GM18498 (cell line): ENCODE measurements around the gene BTNL8.

Experiments used
- ATAC-seq: cut with Tn5 transposase; IDR thresholded peaks from one replicate; pipeline ENCODE4 v1.9.1; 2021; ENCODE audit warnings: mild to moderate bottlenecking, moderate library complexity; ENCODE audit not compliant: unreplicated experiment

BTNL8 gene

DNA sequence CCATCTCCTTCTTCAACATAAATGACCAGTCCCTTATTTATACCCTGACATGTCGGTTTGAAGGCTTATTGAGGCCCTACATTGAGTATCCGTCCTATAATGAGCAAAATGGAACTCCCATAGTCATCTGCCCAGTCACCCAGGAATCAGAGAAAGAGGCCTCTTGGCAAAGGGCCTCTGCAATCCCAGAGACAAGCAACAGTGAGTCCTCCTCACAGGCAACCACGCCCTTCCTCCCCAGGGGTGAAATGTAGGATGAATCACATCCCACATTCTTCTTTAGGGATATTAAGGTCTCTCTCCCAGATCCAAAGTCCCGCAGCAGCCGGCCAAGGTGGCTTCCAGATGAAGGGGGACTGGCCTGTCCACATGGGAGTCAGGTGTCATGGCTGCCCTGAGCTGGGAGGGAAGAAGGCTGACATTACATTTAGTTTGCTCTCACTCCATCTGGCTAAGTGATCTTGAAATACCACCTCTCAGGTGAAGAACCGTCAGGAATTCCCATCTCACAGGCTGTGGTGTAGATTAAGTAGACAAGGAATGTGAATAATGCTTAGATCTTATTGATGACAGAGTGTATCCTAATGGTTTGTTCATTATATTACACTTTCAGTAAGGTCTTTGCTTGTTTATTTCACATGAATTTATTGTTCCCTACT, 51.5 kb downstream of the BTNL8 start:
- no peak for ATAC-seq

GRCh38 chr5:180959661-180960060, 60.7 kb downstream of the BTNL8 start:
- no peak for ATAC-seq

DNA sequence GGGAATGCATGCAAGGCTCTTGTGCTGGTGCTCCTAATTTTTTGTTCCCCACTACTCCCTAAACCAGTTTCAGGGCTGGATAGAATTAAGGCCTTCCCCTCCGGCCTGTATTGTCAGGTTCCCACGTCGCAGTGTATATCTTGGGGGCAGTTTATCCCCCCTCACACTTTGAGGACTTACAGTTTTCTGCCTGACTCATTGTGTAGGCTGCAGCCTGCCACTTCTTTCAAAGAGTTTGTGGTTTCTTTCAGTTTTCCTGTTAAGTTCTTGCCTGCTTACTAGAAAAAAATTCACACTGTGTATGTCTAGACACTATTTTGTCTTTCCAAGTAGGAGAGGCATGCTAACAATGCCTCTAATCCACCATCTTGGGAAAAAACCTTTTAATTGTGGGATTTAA, 61.2 kb downstream of the BTNL8 start:
- no peak for ATAC-seq

DNA sequence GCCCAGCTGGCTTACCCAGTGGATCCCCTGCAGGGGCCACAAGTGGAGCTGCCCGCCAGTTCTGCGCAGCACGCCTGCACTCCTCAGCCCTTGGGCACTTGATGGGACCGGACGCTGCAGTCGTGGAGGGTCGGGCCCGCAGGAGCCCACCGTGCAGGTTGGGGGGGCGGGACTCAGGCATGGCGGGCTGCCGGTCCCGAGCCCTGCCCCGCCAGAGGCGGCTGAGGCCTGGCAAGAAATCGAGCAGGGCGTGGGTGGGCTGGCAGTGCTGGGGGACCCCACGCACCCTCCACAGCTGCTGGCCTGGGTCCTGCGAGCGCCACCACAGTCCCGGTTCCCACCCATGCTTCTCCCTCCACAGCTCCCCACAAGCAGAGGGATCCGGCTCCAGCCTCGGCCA, 70.4 kb downstream of the BTNL8 start:
- no peak for ATAC-seq

GRCh38 chr5:180970336-180970735, 71.4 kb downstream of the BTNL8 start:
- no peak for ATAC-seq

- ATAC-seq: no peak
Measured at GRCh38 chr5:180970875-180971274, 71.9 kb downstream of the BTNL8 start.

- peak; percentile 2 for ATAC-seq
Measured at GRCh38 chr5:180974612-180975315, 75.8 kb downstream of the BTNL8 start.

DNA sequence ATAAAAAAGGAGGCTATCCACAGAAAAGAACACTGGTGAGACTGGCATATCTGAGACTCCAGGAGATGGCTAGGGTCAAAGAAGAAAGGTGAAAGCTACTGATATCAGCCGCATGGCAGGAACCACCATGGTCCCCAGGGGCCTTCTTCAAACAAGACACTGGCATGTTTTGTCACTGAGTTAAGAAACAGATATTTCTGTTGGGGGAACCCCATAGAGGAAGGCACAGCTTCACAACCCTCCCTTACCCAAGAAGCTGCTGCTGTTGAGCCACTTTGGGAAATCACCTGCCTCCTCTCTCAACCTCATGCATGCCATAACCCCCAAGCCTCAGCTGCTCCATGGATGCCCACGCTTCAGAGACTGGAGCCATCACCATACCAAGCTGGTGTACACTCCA, 76.4 kb downstream of the BTNL8 start:
- ATAC-seq: peak; percentile 92

GRCh38 chr5:180976518-180976917, 77.6 kb downstream of the BTNL8 start:
- no peak for ATAC-seq

- ATAC-seq: no peak
Measured at GRCh38 chr5:180977852-180978251, 78.9 kb downstream of the BTNL8 start.

GRCh38 chr5:180982008-180982741, 83.2 kb downstream of the BTNL8 start:
- no peak for ATAC-seq

DNA sequence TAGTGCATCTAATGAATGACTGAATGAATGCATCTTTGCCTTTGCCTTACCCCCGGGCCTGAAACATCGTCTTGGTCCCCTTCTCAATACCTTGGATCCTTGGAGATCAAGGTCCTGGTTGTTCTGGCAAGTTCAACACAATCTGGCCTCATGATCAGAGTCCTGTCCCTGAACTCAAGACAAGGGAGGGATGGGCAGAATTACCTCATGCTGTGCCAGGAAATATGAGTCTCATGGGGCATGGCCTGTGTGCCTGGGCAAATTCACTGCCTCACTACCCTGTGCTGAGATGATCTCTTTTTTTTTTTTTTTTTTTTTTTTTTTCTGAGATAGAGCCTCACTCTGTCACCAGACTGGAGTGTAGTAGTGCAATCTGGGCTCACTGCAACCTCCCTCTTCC, 89.1 kb downstream of the BTNL8 start:
- no peak for ATAC-seq

DNA sequence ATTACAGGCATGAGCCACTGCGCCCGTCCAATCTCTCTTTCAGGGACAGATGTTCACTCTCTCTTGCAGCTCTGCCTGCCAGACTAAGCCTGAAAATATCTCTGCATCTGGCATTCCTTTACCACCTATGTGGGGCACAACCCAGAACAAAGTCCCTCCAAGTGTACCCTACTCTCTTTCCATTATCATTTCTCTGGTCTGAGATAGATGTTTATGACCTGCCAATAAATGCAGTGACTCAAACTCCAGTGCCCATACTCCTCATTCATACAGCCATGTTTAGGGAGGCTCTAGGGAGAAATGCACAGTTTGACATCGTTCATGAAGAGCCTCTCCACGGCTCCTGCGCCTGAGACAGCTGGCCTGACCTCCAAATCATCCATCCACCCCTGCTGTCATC, 89.6 kb downstream of the BTNL8 start, which contains the start of gene BTNL3:
BTNL3 (plus strand) TSS at position 255 of the 400 bp plus-strand sequence. CDS start 183 bp downstream, outside the sequence.
- ATAC-seq: no peak

DNA sequence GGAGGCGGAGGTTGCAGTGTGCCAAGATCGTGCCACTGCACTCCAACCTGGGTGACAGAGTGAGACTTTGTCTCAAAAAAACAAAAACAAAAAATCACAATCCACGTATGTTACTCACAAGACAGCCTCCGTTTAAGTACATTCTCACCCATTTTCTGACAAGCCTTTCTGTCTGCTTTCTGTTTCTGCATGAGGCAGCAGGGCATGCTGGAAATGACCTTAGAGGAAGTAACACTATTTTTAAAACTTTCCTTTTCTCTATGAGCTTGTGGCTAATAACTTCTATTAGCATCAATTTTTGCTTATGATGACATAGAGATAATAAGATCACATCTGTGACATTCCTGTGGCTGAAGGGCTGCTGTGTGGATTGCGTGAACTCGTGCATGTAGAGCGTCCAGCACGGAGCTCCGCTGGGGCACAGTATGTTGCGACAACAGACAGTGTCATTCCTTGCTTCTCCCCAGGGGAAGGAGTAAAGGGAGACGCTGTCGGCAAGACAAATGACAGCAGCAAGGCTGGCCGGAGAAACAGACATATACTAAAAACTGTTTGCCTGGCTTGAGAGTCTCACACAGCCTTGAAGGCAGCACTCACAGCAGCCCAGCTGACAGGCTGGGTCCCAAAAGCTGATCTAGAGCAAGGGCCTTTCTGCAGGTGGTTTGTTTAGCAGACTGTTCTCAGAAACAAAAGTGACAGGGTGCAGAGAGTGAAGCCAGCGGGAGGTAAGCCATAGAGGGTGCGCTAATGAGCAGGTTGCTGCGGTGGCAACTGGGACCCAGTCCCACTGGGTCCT, 91.3 kb downstream of the BTNL8 start:
- no peak for ATAC-seq

GRCh38 chr5:180990882-180991242, 91.9 kb downstream of the BTNL8 start:
- ATAC-seq: no peak
